Glutamatergic neuron (in vitro differentiated cells): ENCODE results near the gene SLC37A2. TPM values are rescaled to one million over a fixed set of nuclear protein-coding genes. Genes with fewer than 3 reads are reported as not detected.
"Not testable (repeated sequence)": the region's sequence is repeated elsewhere in the genome, so short reads cannot be mapped to it uniquely, and the experiment has no call there.

Source experiments
- DNase-seq: peaks from one replicate; pipeline ENCODE4 v3.0.0; 2022
- H3K27ac Mint-ChIP-seq: one replicate; pipeline ENCODE4 v1.8.0; 2020; ENCODE audit warnings: mild to moderate bottlenecking, mixed read lengths, inconsistent platforms; ENCODE audit not compliant: unreplicated experiment
- H3K27me3 Mint-ChIP-seq: one replicate; pipeline ENCODE4 v1.8.0; 2020; ENCODE audit warnings: mild to moderate bottlenecking, moderate library complexity, mixed read lengths, inconsistent platforms; ENCODE audit not compliant: unreplicated experiment
- H3K36me3 Mint-ChIP-seq: one replicate; pipeline ENCODE4 v1.8.0; 2020; ENCODE audit warnings: mild to moderate bottlenecking, mixed read lengths, inconsistent platforms; ENCODE audit not compliant: unreplicated experiment
- H3K4me1 Mint-ChIP-seq: one replicate; pipeline ENCODE4 v1.8.0; 2020; ENCODE audit warnings: mild to moderate bottlenecking, low read depth, mixed read lengths, inconsistent platforms; ENCODE audit not compliant: unreplicated experiment
- H3K4me3 Mint-ChIP-seq: one replicate; pipeline ENCODE4 v1.8.0; 2020; ENCODE audit warnings: mild to moderate bottlenecking, mixed read lengths, inconsistent platforms; ENCODE audit not compliant: unreplicated experiment
- H3K9me3 Mint-ChIP-seq: one replicate; pipeline ENCODE4 v1.8.0; 2020; ENCODE audit warnings: mild to moderate bottlenecking, moderate library complexity, mixed read lengths, inconsistent platforms; ENCODE audit not compliant: unreplicated experiment
- total RNA-seq: library from RNA; stranded (reverse); fragmentation: NEBNext Ultra II Directional; extraction: Animal tissue kit (Norgen Biotek cat#: 25700); gene quantifications from one replicate; pipeline ENCODE4 v1.2.1, GENCODE V29; 2021; ENCODE audit not compliant: unreplicated experiment
- TF ChIP-seq, protein P1 (sequence below): fragments of 200-600 bp; sonication (generic); IDR thresholded peaks from one replicate; pipeline ENCODE4 v1.5.0; 2021; ENCODE audit not compliant: partially characterized antibody, unreplicated experiment

Gene SLC37A2
- total RNA-seq, 1 donor from 2014 or later = 0.74 TPM

DNA sequence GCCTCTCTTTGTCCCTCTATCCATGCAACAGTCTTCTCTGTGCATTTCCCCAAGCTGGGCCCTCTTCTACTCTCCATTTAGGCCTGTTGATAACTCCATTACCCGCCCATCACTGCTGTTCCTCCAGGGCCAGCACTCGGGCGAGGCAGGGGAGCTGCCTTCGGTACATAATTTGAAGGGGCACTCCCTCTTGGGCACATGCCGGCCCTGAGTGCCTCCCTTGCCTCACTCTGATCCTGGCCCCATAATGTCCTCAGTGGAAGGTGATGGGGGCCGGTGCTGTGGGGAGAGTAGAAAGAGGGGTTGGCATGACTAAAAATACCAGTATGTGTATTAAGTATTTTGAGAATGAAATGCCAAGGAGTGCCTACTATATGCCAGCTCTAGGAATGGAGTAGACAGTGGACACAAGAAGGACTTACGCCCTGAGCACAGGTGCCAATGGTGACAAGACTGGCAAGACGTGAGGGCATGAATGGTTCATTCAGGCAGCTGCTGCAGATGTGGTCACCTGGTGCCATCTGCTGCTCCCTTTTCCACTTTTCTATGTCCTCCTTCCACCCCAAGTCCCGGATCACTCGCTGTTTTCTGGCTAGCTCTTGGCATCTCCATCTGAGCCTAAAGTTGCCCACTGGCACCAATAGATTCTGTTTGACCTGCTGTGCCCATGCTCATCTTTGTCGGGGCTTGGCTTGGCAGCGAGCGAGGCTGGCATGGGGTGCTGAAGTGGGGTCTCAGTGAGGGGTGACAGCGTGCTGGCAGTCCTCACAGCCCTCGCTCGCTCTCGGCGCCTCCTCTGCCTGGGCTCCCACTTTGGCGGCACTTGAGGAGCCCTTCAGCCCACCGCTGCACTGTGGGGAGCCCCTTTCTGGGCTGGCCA is 25.7 kb downstream of the SLC37A2 start:
- no peak overlapping the region for H3K27ac Mint-ChIP-seq
- peaks cover 4% of the 10 kb centered on the region for H3K27me3 Mint-ChIP-seq
- H3K4me3 Mint-ChIP-seq = no peak overlapping the region
- H3K9me3 Mint-ChIP-seq = peaks cover 2% of the 10 kb centered on the region
- no peaks in the 10 kb centered on the region for H3K36me3 Mint-ChIP-seq
- TF ChIP-seq, protein P1, sequence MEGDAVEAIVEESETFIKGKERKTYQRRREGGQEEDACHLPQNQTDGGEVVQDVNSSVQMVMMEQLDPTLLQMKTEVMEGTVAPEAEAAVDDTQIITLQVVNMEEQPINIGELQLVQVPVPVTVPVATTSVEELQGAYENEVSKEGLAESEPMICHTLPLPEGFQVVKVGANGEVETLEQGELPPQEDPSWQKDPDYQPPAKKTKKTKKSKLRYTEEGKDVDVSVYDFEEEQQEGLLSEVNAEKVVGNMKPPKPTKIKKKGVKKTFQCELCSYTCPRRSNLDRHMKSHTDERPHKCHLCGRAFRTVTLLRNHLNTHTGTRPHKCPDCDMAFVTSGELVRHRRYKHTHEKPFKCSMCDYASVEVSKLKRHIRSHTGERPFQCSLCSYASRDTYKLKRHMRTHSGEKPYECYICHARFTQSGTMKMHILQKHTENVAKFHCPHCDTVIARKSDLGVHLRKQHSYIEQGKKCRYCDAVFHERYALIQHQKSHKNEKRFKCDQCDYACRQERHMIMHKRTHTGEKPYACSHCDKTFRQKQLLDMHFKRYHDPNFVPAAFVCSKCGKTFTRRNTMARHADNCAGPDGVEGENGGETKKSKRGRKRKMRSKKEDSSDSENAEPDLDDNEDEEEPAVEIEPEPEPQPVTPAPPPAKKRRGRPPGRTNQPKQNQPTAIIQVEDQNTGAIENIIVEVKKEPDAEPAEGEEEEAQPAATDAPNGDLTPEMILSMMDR = no peak
- DNase-seq = no peak
- peaks cover 7% of the 10 kb centered on the region for H3K4me1 Mint-ChIP-seq

DNA sequence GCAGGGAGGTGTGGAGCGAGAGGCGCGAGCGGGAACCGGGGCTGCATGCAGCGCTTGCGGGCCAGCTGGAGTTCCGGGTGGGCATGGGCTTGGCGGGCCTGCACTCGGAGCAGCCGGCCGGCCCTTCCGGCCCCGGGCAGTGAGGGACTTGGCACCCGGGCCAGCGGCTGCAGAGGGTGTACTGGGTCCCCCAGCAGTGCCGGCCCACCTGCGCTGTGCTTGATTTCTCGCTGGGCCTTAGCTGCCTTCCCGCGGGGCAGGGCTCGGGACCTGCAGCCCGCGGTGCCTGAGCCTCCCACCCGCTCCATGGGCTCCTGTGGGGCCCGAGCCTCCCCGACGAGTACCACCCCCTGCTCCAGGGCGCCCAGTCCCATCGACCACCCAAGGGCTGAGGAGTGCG is 26.4 kb downstream of the SLC37A2 start:
- H3K9me3 Mint-ChIP-seq, H3K27ac Mint-ChIP-seq, DNase-seq, H3K36me3 Mint-ChIP-seq, H3K4me1 Mint-ChIP-seq, H3K4me3 Mint-ChIP-seq, H3K27me3 Mint-ChIP-seq: not testable (repeated sequence)

DNA sequence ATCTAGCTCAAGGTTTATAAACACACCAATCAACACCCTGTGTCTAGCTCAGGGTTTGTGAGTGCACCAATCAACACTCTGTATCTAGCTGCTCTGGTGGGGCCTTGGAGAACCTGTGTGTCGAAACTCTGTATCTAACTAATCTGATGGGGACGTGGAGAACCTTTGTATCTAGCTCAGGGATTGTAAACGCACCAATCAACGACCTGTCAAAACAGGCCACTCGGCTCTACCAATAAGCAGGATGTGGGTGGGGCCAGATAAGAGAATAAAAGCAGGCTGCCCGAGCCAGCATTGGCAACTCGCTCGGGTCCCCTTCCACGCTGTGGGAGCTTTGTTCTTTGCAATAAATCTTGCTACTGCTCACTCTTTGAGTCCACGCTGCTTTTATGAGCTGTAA is 27.0 kb downstream of the SLC37A2 start:
- H3K27ac Mint-ChIP-seq, H3K4me3 Mint-ChIP-seq: not testable (repeated sequence)

DNA sequence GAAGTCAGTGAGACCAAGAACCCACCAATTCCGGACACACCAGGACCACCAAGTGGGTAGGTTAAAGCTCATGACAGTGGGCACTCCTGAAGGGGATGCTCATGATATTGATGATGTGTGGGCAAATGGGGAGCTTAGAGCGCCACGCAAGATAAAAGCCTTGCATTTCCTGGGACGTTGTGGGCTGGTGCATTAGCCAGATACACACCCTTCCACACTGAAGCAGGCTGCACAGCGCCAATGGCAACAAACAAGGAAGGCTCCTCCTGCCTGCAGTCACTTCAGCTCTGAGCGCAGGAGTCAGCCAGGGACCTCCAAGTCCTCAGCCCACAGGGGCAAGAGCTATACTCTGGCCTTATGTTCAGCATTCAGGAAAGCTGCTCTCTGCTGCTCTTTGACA is 27.7 kb downstream of the SLC37A2 start:
- TF ChIP-seq, protein P1 = no peak
- DNase-seq = no peak
- Mint-ChIP-seq H3K9me3 (peaks cover 2% of the 10 kb centered on the region), H3K36me3 (no peaks in the 10 kb centered on the region), H3K27me3 (peaks cover 2% of the 10 kb centered on the region), H3K4me3 (no peak overlapping the region), H3K4me1 (peaks cover 7% of the 10 kb centered on the region), H3K27ac (no peak overlapping the region)

More for the DNA sequence above, 27.0 kb downstream of the SLC37A2 start:
- H3K36me3 Mint-ChIP-seq, H3K9me3 Mint-ChIP-seq, DNase-seq, H3K4me1 Mint-ChIP-seq, H3K27me3 Mint-ChIP-seq: not testable (repeated sequence)

DNA sequence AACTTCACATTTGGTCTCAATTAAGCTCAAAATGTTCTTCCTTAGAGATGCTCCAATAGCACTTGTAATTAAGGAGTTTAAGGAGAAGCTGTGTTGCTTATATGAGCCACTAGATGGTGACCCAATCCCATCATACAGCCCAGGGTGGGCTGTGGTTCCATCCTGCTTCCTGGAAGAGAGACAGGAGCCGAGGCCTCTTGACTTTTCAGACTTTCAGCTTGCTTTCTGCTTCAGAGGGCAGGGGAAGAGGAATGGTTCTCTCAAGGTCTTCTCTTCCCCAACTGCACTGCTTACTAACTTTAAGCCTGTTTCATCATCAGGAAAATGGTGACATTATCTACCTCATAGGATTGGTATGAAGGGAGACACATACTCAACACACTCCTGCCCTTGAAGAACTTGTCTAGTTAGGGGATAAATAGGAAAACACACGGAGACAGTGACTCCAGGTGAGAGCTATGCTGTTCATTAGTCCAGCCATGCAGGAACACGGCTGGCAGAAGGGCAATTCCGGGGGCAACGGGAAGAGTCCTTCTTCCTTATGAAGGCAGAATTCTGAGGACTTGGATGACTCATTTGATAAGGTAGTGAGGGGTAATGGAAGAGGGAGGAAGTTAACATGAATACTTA is 28.3 kb downstream of the SLC37A2 start:
- Mint-ChIP-seq H3K27ac (no peak overlapping the region), H3K27me3 (no peaks in the 10 kb centered on the region), H3K4me3 (no peak overlapping the region), H3K9me3 (no peaks in the 10 kb centered on the region), H3K36me3 (no peaks in the 10 kb centered on the region), H3K4me1 (peaks cover 7% of the 10 kb centered on the region)
- TF ChIP-seq, protein P1 = peak; percentile 75
- DNase-seq = peak; percentile 51
